ENCODE measurements around the gene TNF.

DNA sequence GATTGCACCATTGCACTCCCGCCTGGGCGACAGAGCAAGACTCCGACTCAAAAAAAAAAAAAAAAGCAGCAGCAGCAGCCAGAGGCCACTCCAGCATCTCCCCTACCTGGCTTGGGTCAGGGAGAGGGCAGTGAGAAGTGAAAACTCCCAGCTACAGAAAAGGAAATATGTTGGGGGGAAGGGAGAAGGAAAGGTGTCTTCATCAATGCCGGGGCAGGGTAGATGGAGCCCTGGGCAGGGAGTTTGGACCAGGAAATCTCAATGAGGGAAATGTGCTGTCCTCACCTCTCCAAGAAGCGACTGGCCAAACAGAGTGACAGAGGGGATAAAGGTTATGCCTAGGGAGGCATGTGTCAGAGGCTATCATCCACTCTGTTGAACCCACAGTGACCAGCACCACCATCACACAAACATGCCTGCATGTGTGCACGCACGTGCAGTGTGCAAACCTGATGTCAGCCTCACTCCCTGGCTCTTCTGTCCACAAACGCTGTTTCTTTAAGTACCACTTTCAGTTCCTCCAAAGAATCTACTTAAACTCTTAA, 38.8 kb downstream of the TNF start:
- TF ChIP-seq, protein P1, sequence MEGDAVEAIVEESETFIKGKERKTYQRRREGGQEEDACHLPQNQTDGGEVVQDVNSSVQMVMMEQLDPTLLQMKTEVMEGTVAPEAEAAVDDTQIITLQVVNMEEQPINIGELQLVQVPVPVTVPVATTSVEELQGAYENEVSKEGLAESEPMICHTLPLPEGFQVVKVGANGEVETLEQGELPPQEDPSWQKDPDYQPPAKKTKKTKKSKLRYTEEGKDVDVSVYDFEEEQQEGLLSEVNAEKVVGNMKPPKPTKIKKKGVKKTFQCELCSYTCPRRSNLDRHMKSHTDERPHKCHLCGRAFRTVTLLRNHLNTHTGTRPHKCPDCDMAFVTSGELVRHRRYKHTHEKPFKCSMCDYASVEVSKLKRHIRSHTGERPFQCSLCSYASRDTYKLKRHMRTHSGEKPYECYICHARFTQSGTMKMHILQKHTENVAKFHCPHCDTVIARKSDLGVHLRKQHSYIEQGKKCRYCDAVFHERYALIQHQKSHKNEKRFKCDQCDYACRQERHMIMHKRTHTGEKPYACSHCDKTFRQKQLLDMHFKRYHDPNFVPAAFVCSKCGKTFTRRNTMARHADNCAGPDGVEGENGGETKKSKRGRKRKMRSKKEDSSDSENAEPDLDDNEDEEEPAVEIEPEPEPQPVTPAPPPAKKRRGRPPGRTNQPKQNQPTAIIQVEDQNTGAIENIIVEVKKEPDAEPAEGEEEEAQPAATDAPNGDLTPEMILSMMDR (conservative IDR thresholded peaks at IDR 0.05 in 1 of 2, IDR thresholded peaks at IDR 0.05 in 1 of 2; ENCODE audit: low read depth in 1 of 2, low read length in 2 of 2): no peak
- no peak for TF ChIP-seq EZH2 (IDR thresholded peaks at IDR 0.05; ENCODE audit: low read length, missing control alignments)

All from fibroblast of lung (primary cell).